CD4-positive, alpha-beta T cell treated with Interleukin-1 beta for 1 hour (primary cell): ENCODE results near the gene AARS2.
"Not testable (repeated sequence)": the region's sequence is repeated elsewhere in the genome, so short reads cannot be mapped to it uniquely, and the experiment has no call there.

Experiments
- DNase-seq, 2 donors: peaks; one replicate each; pipeline ENCODE4 v3.0.0-alpha.2; 2020 to 2022

AARS2 gene

GRCh38 chr6:44328203-44328602 is 15.1 kb upstream of the AARS2 start:
- not testable (repeated sequence) for DNase-seq

- DNase-seq: no peak
These were observed 14.6 kb upstream of the AARS2 start for GRCh38 chr6:44327760-44328159.

GRCh38 chr6:44327096-44327495 is 13.9 kb upstream of the AARS2 start:
- no peak for DNase-seq

GRCh38 chr6:44321210-44321609 is 8.1 kb upstream of the AARS2 start:
- DNase-seq: no peak

- not testable (repeated sequence) for DNase-seq
These were observed 4.0 kb upstream of the AARS2 start for GRCh38 chr6:44317136-44317631.

- DNase-seq: no peak
These were observed 3.3 kb upstream of the AARS2 start for GRCh38 chr6:44316481-44316880.

- no peak for DNase-seq
These were observed 2.8 kb upstream of the AARS2 start for GRCh38 chr6:44315951-44316350.

- DNase-seq: no peak
These were observed 2.4 kb upstream of the AARS2 start for GRCh38 chr6:44315516-44315915.

GRCh38 chr6:44314657-44315056 is 1.5 kb upstream of the AARS2 start:
- not testable (repeated sequence) for DNase-seq

- no peak for DNase-seq
These were observed 1.4 kb downstream of the AARS2 start for GRCh38 chr6:44311767-44312166.

- DNase-seq: no peak
These were observed 1.8 kb downstream of the AARS2 start for GRCh38 chr6:44311304-44311703.

GRCh38 chr6:44310241-44310640 is 2.9 kb downstream of the AARS2 start:
- DNase-seq: no peak

GRCh38 chr6:44309631-44310030 is 3.5 kb downstream of the AARS2 start:
- no peak for DNase-seq

- DNase-seq: no peak
These were observed 4.1 kb downstream of the AARS2 start for GRCh38 chr6:44309092-44309491.

- no peak for DNase-seq
These were observed 5.9 kb downstream of the AARS2 start for GRCh38 chr6:44307217-44307616.

GRCh38 chr6:44306710-44307109 is 6.4 kb downstream of the AARS2 start:
- no peak for DNase-seq

GRCh38 chr6:44305200-44305725 is 7.9 kb downstream of the AARS2 start:
- no peak for DNase-seq

GRCh38 chr6:44304282-44305199 is 8.6 kb downstream of the AARS2 start:
- peak; percentile 40 to 47 for DNase-seq

GRCh38 chr6:44303842-44304241 is 9.3 kb downstream of the AARS2 start:
- DNase-seq: no peak

- no peak for DNase-seq
These were observed 10.3 kb downstream of the AARS2 start for GRCh38 chr6:44302856-44303255.

- DNase-seq: no peak
These were observed 11.2 kb downstream of the AARS2 start for GRCh38 chr6:44301782-44302564.

GRCh38 chr6:44301106-44301505 is 12.0 kb downstream of the AARS2 start:
- no peak for DNase-seq

GRCh38 chr6:44300292-44300823 is 12.8 kb downstream of the AARS2 start:
- DNase-seq: no peak
